SH-SY5Y (cell line): Measurements from ENCODE around the gene MORC2.

Experiments
- GATA2 ChIP-seq: IDR thresholded peaks from 2 replicates; pipeline ENCODE4 v1.6.1; 2011; ENCODE audit warnings: mild to moderate bottlenecking, low read depth, low read length
- GATA3 ChIP-seq: IDR thresholded peaks from 2 replicates; pipeline ENCODE4 v1.6.1; 2011; ENCODE audit warnings: low read depth, mild to moderate bottlenecking, low read length, moderate library complexity

Gene MORC2

GRCh38 chr22:30919973-30920372, 48.6 kb downstream of the MORC2 start:
- no peak for TF ChIP-seq GATA2
- TF ChIP-seq GATA3, result no peak

- TF ChIP-seq GATA3 (no peak), GATA2 (no peak)
Measured at GRCh38 chr22:30918761-30919160, 49.8 kb downstream of the MORC2 start.

DNA sequence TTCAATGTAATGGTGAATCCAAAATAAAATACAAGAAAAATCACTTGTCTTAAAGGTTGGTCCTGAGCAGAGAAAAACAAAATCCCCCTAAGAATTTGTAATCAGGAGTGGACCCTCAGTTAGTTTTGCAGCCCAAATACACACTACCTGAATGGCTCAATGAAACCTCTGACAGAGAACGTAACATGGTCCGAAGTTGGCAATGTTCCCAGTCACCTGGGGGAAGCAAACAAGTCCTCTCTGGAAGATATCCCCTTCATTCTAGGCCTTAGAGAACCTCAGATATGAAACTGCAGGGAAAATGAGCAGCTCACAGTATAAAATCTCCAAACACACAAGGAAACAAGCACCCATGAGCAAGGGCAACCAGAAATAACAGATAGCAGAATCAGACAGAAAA, 58.2 kb downstream of the MORC2 start:
- TF ChIP-seq GATA3 (no peak), GATA2 (no peak)

DNA sequence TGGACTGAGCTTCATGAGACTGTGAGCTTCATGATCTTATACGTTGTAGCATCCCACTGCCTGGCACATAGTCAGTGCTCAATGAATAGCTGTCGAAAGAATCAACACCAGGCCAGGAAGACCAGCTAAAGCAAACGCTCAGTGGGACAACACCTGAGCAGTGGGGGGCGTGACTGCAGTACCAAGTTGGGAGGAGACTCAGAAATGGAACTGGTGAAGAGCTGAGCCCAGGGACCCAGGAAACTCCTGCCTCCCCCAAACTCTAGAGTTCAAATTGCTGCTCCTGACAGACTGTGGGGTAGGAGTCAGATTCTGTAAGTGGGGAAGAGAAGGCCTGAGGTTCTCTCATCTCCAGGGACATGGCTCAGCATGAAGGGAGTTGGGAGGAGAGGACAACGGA, 59.3 kb downstream of the MORC2 start:
- TF ChIP-seq GATA2, result no peak
- TF ChIP-seq GATA3, result no peak

- TF ChIP-seq GATA2, result no peak
- no peak for TF ChIP-seq GATA3
Measured at GRCh38 chr22:30908051-30908461, 60.5 kb downstream of the MORC2 start.

DNA sequence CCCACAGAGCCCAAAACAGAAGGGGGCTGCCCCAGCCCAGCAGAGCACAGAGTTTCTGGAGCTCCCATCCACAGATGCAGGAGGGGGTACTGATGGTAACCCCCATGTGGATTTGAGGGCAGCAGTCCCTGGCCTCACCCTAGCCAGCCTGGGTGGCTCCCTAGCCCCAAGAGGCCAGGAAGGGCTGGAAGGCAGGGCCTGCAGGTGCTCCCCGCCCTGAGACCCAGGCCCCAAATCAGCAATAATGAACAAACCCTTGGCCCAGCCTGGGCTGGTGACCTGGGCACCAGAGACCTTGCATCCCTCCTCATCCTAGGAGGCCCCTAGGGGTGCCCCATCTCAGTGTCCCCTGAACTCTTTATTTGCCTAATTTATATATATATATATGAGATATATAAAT, 61.6 kb downstream of the MORC2 start:
- TF ChIP-seq GATA3 (no peak), GATA2 (no peak)

DNA sequence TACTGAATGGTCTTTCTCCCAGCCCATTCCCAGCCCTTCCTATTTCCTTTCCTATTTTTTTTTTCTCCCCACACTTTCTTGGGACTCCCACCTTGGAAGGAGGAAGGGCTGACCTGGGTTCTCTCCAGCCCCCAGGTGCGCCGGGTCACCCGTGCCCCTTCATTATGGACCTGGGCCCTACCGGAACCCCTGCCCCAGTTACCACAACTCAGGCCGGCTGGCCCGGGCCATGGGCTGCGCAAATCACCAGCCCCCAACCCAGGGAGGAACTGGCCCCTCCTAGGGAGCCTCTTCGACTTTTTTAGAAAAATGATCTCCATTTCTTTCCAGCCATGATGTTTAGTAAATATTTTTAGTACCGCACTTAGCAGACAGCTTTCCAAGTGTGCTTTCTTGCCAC, 62.2 kb downstream of the MORC2 start:
- TF ChIP-seq GATA3 (no peak), GATA2 (no peak)

DNA sequence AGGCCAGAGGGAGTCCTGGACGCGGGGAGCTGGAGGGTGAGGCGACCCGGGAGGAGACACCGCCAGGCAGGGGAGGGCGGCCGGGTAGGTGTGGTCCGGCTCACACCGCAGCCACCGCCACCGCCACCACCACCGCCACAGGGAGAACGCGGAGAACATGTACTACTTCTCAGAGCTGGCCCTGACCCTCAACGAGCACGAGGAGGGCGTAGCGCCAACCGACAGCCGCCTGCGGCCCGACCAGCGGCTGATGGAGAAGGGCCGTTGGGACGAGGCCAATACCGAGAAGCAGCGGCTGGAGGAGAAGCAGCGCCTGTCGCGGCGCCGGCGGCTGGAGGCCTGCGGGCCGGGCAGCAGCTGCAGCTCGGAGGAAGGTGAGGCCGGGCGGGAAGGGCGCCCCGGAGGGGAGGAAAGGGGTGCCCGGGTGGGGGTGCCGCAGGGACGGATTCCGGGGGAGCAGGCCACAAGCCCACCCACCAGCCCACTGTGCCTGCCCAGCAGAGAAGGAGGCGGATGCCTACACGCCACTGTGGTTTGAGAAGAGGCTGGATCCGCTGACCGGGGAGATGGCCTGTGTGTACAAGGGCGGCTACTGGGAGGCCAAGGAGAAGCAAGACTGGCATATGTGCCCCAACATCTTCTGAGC, 62.8 kb downstream of the MORC2 start:
- TF ChIP-seq GATA3 (no peak), GATA2 (no peak)

GRCh38 chr22:30903876-30904460, 64.6 kb downstream of the MORC2 start:
- no peak for TF ChIP-seq GATA3
- no peak for TF ChIP-seq GATA2

GRCh38 chr22:30902496-30903357, 65.8 kb downstream of the MORC2 start:
- TF ChIP-seq GATA3, result no peak
- TF ChIP-seq GATA2, result no peak

DNA sequence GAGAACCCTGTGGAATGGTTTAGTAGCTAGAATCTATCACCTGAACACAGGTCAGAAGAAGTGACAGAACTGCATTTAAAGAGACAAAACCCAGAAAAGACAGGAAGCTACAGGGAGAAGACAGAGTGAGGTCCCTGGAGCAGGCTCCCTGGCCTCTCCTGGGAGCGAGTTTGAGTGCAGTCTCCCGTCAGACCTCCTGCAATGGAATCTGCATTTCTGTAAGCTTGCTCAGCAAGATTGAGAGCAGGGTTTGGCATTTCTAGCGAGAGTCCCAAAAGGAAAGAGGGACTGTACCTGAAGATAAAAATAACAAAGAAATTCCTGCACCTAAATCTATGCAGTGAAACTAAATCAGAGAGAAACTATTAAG, 74.2 kb downstream of the MORC2 start:
- TF ChIP-seq GATA3, result no peak
- TF ChIP-seq GATA2, result no peak

DNA sequence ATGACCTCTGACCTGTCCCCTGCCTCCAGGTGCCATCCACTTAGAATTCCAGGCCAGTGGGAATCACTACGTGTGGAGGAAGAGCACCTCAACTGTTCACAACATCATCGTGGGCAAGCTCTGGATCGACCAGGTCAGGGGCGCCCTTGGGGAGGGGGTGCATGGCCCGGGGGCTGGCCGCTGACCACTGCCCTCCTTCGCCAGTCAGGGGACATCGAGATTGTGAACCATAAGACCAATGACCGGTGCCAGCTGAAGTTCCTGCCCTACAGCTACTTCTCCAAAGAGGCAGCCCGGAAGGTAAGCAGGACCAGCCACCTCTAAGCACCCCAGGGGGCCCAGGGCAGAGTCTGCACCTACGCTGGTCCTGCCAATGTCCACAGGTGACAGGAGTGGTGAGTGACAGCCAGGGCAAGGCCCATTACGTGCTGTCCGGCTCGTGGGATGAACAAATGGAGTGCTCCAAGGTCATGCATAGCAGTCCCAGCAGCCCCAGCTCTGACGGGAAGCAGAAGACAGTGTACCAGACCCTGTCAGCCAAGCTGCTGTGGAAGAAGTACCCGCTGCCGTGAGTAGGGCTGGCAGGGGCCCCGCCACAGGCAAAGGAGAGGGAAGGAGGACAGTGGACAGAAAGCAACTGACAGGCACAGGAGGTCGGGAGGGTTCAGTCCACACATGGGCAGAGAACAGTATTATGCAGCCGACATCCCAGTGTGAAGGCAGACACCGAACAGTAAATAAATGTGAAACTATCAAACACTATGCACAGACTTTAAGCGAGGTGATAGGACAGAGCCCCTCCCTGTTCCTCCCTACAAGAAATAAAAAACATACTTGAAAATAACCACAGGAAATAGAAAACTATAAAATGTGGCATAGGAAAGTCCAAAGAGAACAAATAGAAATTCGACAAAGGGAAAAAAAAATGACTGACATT, 74.9 kb downstream of the MORC2 start:
- TF ChIP-seq GATA2 (no peak), GATA3 (no peak)

- no peak for TF ChIP-seq GATA3
- no peak for TF ChIP-seq GATA2
Measured at GRCh38 chr22:30892731-30893221, 75.8 kb downstream of the MORC2 start.

DNA sequence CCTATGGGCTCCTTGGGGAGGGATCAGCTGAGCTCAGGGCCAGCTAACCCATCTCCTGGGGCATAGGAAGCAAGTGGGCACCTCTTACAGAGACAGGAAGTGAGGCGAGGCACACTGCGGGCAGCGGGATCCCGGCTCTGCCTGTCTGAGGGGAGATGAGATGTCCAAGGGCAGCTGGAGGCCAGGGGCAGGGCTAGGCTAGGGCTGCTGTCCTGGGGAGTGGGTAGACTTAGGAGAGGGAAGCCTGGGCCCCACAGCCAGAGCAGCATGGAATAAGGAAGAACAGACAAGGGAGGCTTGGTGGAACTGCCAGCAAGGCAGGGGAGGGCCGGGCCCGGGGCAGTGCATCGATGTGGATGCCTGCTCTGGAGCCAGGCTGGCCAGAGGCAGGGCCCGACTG, 76.3 kb downstream of the MORC2 start:
- no peak for TF ChIP-seq GATA3
- TF ChIP-seq GATA2, result no peak

- TF ChIP-seq GATA2, result no peak
- no peak for TF ChIP-seq GATA3
Measured at GRCh38 chr22:30891781-30892180, 76.8 kb downstream of the MORC2 start.
